WTC11 (cell line): ENCODE data around the gene SEMA3F.

Experiments used
- CREB1 ChIP-seq: sonication (generic); formaldehyde crosslinking; IDR thresholded peaks from 2 replicates; pipeline ENCODE4 v1.8.0; 2023; ENCODE audit warnings: mild to moderate bottlenecking, missing genetic modification reagents
- CTCF ChIP-seq: fragments of 200-600 bp; IDR thresholded peaks from 2 replicates; pipeline ENCODE4 v1.8.0; 2022; ENCODE audit warnings: antibody characterized with exemption
- FOXP1 ChIP-seq: sonication (generic); formaldehyde crosslinking; IDR thresholded peaks from 2 replicates; pipeline ENCODE4 v1.8.0; 2022; ENCODE audit warnings: missing genetic modification reagents, mild to moderate bottlenecking, moderate library complexity, borderline replicate concordance
- HMGXB4 ChIP-seq: sonication (generic); formaldehyde crosslinking; IDR thresholded peaks from 2 replicates; pipeline ENCODE4 v1.8.1; 2023; ENCODE audit warnings: mild to moderate bottlenecking, moderate library complexity, missing genetic modification reagents
- JUN ChIP-seq: sonication (generic); formaldehyde crosslinking; IDR thresholded peaks from 2 replicates; pipeline ENCODE4 v1.8.0; 2023; ENCODE audit warnings: mild to moderate bottlenecking, missing genetic modification reagents
- SP1 ChIP-seq: sonication (generic); formaldehyde crosslinking; conservative IDR thresholded peaks from 2 replicates; pipeline ENCODE4 v1.8.1; 2022; ENCODE audit warnings: missing genetic modification reagents
- USF2 ChIP-seq: sonication (generic); formaldehyde crosslinking; IDR thresholded peaks from 2 replicates; pipeline ENCODE4 v1.8.1; 2023; ENCODE audit warnings: mild to moderate bottlenecking, missing genetic modification reagents, moderate library complexity
- ZMAT4 ChIP-seq: fragments of 250-450 bp; sonication (Bioruptor Pico); IDR thresholded peaks from 2 replicates; pipeline ENCODE4 v1.9.0; 2021; ENCODE audit warnings: mild to moderate bottlenecking
- ZNF219 ChIP-seq: sonication (generic); formaldehyde crosslinking; IDR thresholded peaks from 2 replicates; pipeline ENCODE4 v1.8.0; 2023; ENCODE audit warnings: missing genetic modification reagents, mild to moderate bottlenecking, borderline replicate concordance
- TF ChIP-seq, protein P1 (sequence below): sonication (generic); formaldehyde crosslinking; IDR thresholded peaks from 2 replicates; pipeline ENCODE4 v1.8.0; 2022; ENCODE audit warnings: mild to moderate bottlenecking, missing genetic modification reagents

DNA sequence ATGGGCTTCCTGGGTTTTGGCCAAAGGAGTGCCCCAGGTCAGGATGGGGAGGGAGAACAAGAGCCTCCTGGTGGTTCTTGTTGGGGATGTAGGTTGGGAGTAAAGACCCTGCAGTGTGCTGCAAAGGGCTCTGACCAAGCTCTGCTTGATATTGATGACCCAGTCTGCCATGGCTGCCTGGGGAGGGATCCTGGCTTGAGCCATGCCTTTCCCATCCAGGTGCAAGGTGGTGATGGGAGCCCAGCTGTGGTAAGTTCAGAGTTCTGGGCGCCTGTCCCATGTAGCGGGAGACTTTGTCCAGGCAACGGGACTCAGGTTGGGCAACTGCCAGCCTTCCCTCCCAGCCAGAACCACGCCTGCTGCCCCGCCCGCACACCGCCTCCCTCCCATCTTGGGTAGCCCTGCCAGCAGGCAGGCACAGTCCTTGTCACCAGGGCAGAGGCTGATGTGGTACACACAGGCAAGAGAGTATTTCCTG, 83.5 kb downstream of the SEMA3F start:
- TF ChIP-seq FOXP1 (CRISPR knock-in tag) (no peak), CTCF (no peak), SP1 (no peak), JUN (CRISPR knock-in tag) (no peak), ZMAT4 (CRISPR knock-in tag) (no peak), USF2 (CRISPR knock-in tag) (no peak), CREB1 (CRISPR knock-in tag) (no peak), HMGXB4 (CRISPR knock-in tag) (no peak), ZNF219 (no peak)
- TF ChIP-seq, protein P1, sequence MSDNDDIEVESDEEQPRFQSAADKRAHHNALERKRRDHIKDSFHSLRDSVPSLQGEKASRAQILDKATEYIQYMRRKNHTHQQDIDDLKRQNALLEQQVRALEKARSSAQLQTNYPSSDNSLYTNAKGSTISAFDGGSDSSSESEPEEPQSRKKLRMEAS (CRISPR knock-in tag) = no peak
